CD4-positive, alpha-beta memory T cell (primary cell): ENCODE data around the gene LINGO3. TPM values are rescaled to one million over a fixed set of nuclear protein-coding genes. Genes with fewer than 3 reads are reported as not detected.

Experiments used
- CTCF ChIA-PET: fragments of 350-600 bp; sonication (Branson Sonifier 250); formaldehyde crosslinking; loops from one replicate; lab custom pipeline; 2021; ENCODE audit warnings: inconsistent platforms; ENCODE audit not compliant: partially characterized antibody; lab: Charles Lee
- POLR2A ChIA-PET: fragments of 350-600 bp; sonication (Branson Sonifier 250); formaldehyde crosslinking; loops from one replicate; lab custom pipeline; 2021; ENCODE audit not compliant: partially characterized antibody; lab: Charles Lee
- DNase-seq, 5 donors: peaks; one replicate each; pipeline versions ENCODE4 v3.0.0 to v3.0.0-alpha.2; 2020 to 2022; ENCODE audit warnings: mixed read lengths in 1 of 5
- H3K27ac ChIP-seq: one replicate; pipeline ENCODE4 v1.7.0; 2013; ENCODE audit warnings: low read depth, low read length
- H3K27me3 ChIP-seq: 2 replicates; pipeline ENCODE4 v1.7.0; 2013; ENCODE audit warnings: mild to moderate bottlenecking, low read length, moderate library complexity; ENCODE audit not compliant: insufficient read depth
- H3K36me3 ChIP-seq: 2 replicates; pipeline ENCODE4 v1.7.0; 2013; ENCODE audit warnings: mild to moderate bottlenecking, low read length, moderate library complexity; ENCODE audit not compliant: insufficient read depth
- H3K4me1 ChIP-seq: 2 replicates; pipeline ENCODE4 v1.7.0; 2013; ENCODE audit warnings: mild to moderate bottlenecking, low read length, moderate library complexity; ENCODE audit not compliant: insufficient read depth
- H3K4me3 ChIP-seq, 2 donors: one replicate each; pipeline ENCODE4 v1.7.0; 2013; ENCODE audit warnings: low read length in 2 of 2, mild to moderate bottlenecking in 1 of 2
- H3K9me3 ChIP-seq, 2 donors: one replicate each; pipeline ENCODE4 v1.7.0; 2013; ENCODE audit warnings: low read length in 2 of 2, control low read depth in 1 of 2; ENCODE audit not compliant: control insufficient read depth in 1 of 2
- H3K27ac Mint-ChIP-seq, 7 donors: one replicate each; pipeline ENCODE4 v1.8.0; 2020 to 2021; ENCODE audit warnings: mixed read lengths in 7 of 7, mild to moderate bottlenecking in 6 of 7, inconsistent platforms in 3 of 7, moderate library complexity in 3 of 7
- H3K27me3 Mint-ChIP-seq, 2 donors: one replicate each; pipeline ENCODE4 v1.8.0; 2020 to 2021; ENCODE audit warnings: mixed read lengths in 2 of 2
- H3K36me3 Mint-ChIP-seq, 2 donors: one replicate each; pipeline ENCODE4 v1.8.0; 2020 to 2021; ENCODE audit warnings: mixed read lengths in 2 of 2, inconsistent platforms in 1 of 2, mild to moderate bottlenecking in 1 of 2
- H3K4me1 Mint-ChIP-seq, 4 donors: one replicate each; pipeline ENCODE4 v1.8.0; 2020 to 2021; ENCODE audit warnings: mixed read lengths in 4 of 4, mild to moderate bottlenecking in 1 of 4
- H3K4me3 Mint-ChIP-seq, 8 donors: one replicate each; pipeline ENCODE4 v1.8.0; 2020 to 2021; ENCODE audit warnings: mixed read lengths in 8 of 8, mild to moderate bottlenecking in 7 of 8, moderate library complexity in 6 of 8, inconsistent platforms in 3 of 8
- H3K9me3 Mint-ChIP-seq, 8 donors: one replicate each; pipeline ENCODE4 v1.8.0; 2020 to 2021; ENCODE audit warnings: mixed read lengths in 8 of 8, mild to moderate bottlenecking in 5 of 8, inconsistent platforms in 3 of 8, moderate library complexity in 1 of 8
- intact Hi-C: fragments of 100-400 bp; cut with micrococcal nuclease; formaldehyde crosslinking; loops from one replicate; pipeline ENCODE4 v1.15.1; 2023
- polyA plus RNA-seq, 2 donors: library from polyadenylated mRNA; unstranded; fragments of 300-500 nt; fragmentation: Illumina TruSeq; gene quantifications; one replicate each; pipeline ENCODE4 v1.2.3, GENCODE V29; 2021
- total RNA-seq, 2 experiments: library from RNA; stranded (reverse); gene quantifications; one replicate each; pipeline ENCODE4 v1.2.3, GENCODE V29; 2021

LINGO3 gene
- total and polyA plus RNA-seq, 4 experiments from 2014 or later = 0.46 to 7.1 (median 0.74) TPM

DNA sequence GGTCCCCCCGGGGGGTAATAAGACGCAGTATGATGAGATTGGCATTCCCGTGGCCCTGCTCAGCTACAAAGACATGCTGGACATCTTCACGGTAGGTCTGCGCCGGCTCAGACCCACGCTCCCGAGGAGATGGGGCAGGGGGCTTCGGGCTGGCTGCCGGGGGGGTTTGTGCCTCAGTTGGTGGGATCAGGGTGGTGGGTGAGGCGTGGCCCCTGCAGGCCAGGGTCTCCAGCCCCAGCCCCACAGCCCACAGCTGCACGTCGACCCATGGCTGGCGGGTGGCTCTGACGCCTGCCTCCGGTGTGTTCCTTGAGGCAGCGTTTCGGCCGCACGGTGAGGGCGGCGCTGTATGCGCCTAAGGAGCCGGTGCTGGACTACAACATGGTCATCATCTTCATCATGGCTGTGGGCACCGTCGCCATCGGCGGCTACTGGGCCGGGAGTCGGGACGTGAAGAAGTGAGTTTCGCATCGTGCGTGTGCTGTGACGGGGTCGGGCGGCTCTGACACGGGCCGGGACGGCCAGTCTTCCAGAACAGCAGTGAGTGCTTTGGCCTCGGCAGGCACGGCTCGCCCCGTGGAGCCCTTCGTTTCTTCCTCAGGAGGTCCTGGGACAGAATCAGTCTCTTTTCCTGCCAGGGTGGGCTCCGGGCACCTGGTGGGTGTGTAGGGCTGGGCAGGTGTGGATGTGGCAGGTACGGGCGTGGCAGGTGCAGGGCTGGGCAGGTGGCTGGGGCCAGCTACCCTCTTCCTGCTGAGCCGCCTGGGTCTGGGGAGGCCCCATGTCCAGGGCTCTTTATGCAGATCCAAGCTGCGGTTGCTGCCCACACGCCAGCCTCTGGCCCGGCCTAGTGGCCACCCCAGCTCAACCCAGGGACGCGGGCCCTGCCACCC, 31.0 kb upstream of the LINGO3 start:
- CTCF ChIA-PET = no interaction called here
- no peaks in the 10 kb centered on the region for H3K36me3 ChIP-seq

DNA sequence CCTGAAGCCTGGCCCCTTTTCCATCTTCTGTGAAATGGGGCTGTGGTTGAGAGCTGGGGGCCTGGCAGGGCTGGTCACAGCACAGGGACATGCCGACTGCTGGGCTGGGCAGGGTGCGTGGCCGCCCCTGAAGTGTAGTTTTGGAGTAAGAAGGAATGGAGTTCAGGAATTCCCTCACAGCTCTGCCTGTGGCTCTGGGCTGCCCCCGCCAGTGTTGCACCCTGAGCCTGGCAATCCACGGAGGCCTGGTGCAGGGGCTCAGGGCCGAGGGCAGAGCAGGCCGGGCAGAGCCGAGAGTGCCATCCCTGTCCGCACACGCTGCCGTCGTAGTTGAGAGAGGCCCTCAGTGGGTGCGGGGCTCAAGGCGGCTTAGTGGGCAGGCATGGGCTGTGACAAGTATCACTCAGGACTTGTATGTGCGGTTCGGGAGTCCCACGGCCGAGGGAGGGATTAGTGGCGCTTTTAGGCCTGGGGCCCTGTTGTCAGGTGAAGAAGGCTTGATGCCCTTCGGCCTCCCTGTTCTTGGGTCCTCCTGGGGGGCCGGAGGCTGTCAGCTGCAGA, 30.2 kb upstream of the LINGO3 start:
- ChIA-PET CTCF (no interaction called here), POLR2A (no interaction called here)
- H3K4me1 Mint-ChIP-seq = peaks cover 7 to 13% (median 9%) of the 10 kb centered on the region in 4 donors
- H3K27me3 Mint-ChIP-seq = no peaks in the 10 kb centered on the region
- Histone ChIP-seq H3K27ac (no peak overlapping the region), H3K4me3 (no peak overlapping the region), H3K27me3 (no peaks in the 10 kb centered on the region), H3K4me1 (no peaks in the 10 kb centered on the region), H3K9me3 (no peaks in the 10 kb centered on the region), H3K36me3 (no peaks in the 10 kb centered on the region)
- DNase-seq = peak in 1 of 5 donors; percentile 17
- intact Hi-C loops = no loop called here
- H3K9me3 Mint-ChIP-seq = no peaks in the 10 kb centered on the region
- no peak overlapping the region for H3K27ac Mint-ChIP-seq
- no peak overlapping the region for H3K4me3 Mint-ChIP-seq
- H3K36me3 Mint-ChIP-seq = peaks cover 0 to 8% of the 10 kb centered on the region in 2 donors

More for the DNA sequence above, 31.0 kb upstream of the LINGO3 start:
- no peak overlapping the region for H3K4me3 ChIP-seq
- Mint-ChIP-seq H3K4me1 (peaks cover 7 to 13% (median 9%) of the 10 kb centered on the region in 4 donors), H3K9me3 (no peaks in the 10 kb centered on the region), H3K36me3 (peaks cover 0 to 8% of the 10 kb centered on the region in 2 donors), H3K4me3 (no peak overlapping the region), H3K27ac (no peak overlapping the region), H3K27me3 (no peaks in the 10 kb centered on the region)
- no peaks in the 10 kb centered on the region for H3K4me1 ChIP-seq
- DNase-seq = peak in 1 of 5 donors; percentile 28
- no peaks in the 10 kb centered on the region for H3K27me3 ChIP-seq
- H3K27ac ChIP-seq = no peak overlapping the region
- POLR2A ChIA-PET = no interaction called here
- H3K9me3 ChIP-seq = no peaks in the 10 kb centered on the region
- intact Hi-C loops = no loop called here

DNA sequence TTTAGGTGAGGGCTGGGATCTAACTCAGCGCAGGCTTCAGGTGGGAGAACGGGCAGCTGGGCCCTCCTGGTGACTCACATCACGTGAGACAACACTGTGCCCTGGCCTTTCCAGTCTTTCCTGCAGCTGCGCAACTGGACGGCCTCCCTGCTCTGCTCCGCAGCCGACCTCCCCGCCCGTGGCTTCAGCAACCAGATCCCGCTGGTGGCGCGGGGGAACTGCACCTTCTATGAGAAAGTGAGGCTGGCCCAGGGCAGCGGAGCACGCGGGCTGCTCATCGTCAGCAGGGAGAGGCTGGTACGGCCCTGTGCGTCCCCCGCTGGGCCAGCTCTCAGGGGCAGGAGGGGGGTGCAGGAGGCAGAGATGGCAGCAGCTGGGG, 29.4 kb upstream of the LINGO3 start:
- Mint-ChIP-seq H3K27ac (no peak overlapping the region), H3K4me1 (peaks cover 8 to 16% (median 11%) of the 10 kb centered on the region in 4 donors), H3K9me3 (no peaks in the 10 kb centered on the region), H3K27me3 (no peaks in the 10 kb centered on the region), H3K4me3 (no peak overlapping the region), H3K36me3 (peaks cover 0 to 8% of the 10 kb centered on the region in 2 donors)
- Histone ChIP-seq H3K9me3 (no peaks in the 10 kb centered on the region), H3K36me3 (no peaks in the 10 kb centered on the region), H3K4me1 (peaks cover 2% of the 10 kb centered on the region), H3K27me3 (no peaks in the 10 kb centered on the region), H3K27ac (no peak overlapping the region), H3K4me3 (no peak overlapping the region)
- intact Hi-C loops = no loop called here
- peak in 1 of 5 donors; percentile 35 for DNase-seq
- ChIA-PET CTCF (no interaction called here), POLR2A (no interaction called here)

DNA sequence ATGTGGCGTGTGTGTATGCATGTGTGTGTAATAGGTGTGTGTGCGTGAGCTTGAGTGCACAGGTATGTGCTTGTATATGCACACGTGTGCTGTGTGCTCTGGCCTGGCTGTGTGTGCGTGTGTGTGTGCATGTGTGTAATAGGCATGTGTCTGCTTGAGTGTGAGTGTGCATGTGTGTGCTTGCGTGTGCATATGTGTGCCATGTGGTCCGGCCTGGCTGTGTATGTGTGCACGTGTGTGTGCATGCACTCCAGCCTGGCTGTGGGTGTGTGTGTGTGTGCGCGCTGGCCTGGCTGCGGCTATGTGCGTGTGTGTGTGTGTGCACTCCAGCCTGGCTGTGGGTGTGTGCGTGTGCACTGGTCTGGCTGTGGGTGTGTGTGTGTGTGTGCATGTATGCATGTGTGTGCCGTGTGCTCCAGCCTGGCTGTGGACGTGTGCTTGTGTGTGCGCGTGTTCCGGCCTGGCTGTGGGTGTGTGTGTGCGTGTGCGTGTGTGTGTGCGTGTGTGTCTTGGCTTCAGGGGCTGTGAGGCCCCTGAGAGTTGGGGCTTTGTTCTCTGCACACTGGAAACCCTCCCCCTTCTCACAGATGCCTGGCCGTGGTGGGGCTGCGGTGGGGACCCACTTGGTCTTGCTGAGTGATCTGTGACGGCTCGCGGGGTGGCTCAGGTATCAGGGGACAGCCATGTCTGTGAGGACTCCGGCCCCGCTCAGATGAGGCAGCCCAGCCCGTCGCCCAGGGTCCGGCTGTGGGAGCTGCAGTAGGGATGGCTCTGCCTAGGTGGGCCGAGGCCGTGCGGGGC, 28.8 kb upstream of the LINGO3 start:
- peak in 1 of 5 donors; percentile 39 for DNase-seq
- ChIA-PET CTCF (no interaction called here), POLR2A (no interaction called here)
- no peaks in the 10 kb centered on the region for H3K27me3 ChIP-seq
- H3K9me3 ChIP-seq = no peaks in the 10 kb centered on the region
- intact Hi-C loops = no loop called here
- no peaks in the 10 kb centered on the region for H3K36me3 ChIP-seq
- Mint-ChIP-seq H3K4me3 (no peak overlapping the region), H3K4me1 (peaks cover 10 to 19% (median 13%) of the 10 kb centered on the region in 4 donors), H3K9me3 (no peaks in the 10 kb centered on the region), H3K27me3 (no peaks in the 10 kb centered on the region), H3K36me3 (peaks cover 0 to 8% of the 10 kb centered on the region in 2 donors), H3K27ac (peak overlapping the region in 3 of 7 donors; percentile 33 to 56 (median 51))
- no peak overlapping the region for H3K27ac ChIP-seq
- no peak overlapping the region for H3K4me3 ChIP-seq
- H3K4me1 ChIP-seq = peaks cover 6% of the 10 kb centered on the region

DNA sequence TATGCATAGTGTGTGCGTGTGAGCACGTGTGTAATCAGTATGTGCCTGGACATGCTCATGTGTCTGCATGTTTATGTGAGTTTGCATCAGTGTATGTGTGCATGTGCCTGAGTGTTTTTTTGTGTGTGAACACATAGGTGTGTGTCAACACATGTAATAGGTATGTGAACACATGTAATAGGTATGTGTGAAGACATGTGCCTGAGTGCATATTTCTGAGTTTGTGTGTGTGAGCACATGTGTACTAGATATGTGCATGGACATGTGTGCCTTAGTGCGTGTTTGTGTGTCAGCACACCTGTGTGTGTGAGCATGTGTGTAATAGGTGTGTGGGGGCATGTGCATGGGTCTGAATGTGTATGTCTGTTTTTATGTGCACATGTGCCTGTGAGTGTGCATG, 27.9 kb upstream of the LINGO3 start:
- CTCF ChIA-PET = no interaction called here
- POLR2A ChIA-PET = no interaction called here
- Mint-ChIP-seq H3K27ac (peak overlapping the region in 6 of 7 donors; percentile 49 to 65 (median 56)), H3K4me3 (peak overlapping the region in 1 of 8 donors; percentile 26), H3K9me3 (no peaks in the 10 kb centered on the region), H3K27me3 (no peaks in the 10 kb centered on the region), H3K36me3 (peaks cover 0 to 8% of the 10 kb centered on the region in 2 donors), H3K4me1 (peaks cover 12 to 26% (median 17%) of the 10 kb centered on the region in 4 donors)
- no peak overlapping the region for H3K27ac ChIP-seq
- no peaks in the 10 kb centered on the region for H3K9me3 ChIP-seq
- H3K36me3 ChIP-seq = no peaks in the 10 kb centered on the region
- H3K4me3 ChIP-seq = no peak overlapping the region
- no peaks in the 10 kb centered on the region for H3K27me3 ChIP-seq
- intact Hi-C loops = no loop called here
- DNase-seq = peak in 1 of 5 donors; percentile 35
- peaks cover 9% of the 10 kb centered on the region for H3K4me1 ChIP-seq

DNA sequence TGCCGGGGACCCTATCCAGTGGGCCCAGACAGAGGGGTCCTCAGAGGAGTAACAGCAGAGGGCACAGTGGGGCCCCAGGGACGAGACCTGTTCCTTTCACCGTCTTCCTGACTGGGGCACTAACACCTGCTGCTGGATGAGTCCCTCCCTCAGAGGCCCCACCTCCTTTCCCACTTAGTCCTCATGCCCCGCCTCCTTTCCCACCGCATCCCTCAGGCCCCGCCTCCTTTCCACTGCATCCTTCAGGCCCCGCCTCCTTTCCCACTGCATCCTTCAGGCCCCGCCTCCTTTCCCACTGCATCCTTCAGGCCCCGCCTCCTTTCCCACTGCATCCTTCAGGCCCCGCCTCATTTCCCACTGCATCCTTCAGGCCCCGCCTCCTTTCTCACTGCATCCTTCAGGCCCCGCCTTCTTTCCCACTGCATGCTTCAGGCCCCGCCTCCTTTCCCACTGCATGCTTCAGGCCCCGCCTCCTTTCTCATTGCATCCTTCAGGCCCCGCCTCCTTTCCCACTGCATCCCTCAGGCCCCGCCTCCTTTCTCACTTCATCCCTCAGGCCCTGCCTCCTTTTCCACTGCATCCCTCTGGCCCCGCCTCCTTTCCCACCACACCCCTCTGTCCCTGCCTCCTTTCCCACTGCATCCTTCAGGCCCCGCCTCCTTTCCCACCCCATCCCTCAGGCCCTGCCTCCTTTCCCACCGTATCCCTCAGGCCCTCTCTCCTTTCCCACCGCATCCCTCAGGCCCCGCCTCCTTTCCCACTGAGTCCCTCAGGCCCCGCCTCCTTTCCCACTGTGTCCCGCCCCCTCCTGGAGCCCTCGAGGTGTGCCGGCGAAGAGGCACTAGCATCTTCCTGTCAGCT, 27.3 kb upstream of the LINGO3 start:
- Mint-ChIP-seq H3K4me1 (peaks cover 12 to 31% (median 21%) of the 10 kb centered on the region in 4 donors), H3K36me3 (peaks cover 0 to 8% of the 10 kb centered on the region in 2 donors), H3K27me3 (no peaks in the 10 kb centered on the region), H3K4me3 (peak overlapping the region in 1 of 8 donors; percentile 26), H3K27ac (peak overlapping the region; percentile 2 to 78 (median 56)), H3K9me3 (no peaks in the 10 kb centered on the region)
- POLR2A ChIA-PET = no interaction called here
- CTCF ChIA-PET = no interaction called here
- Histone ChIP-seq H3K9me3 (no peaks in the 10 kb centered on the region), H3K27me3 (no peaks in the 10 kb centered on the region), H3K27ac (no peak overlapping the region), H3K4me1 (peaks cover 14% of the 10 kb centered on the region), H3K4me3 (no peak overlapping the region), H3K36me3 (no peaks in the 10 kb centered on the region)
- intact Hi-C loops = no loop called here
- DNase-seq = peak in 1 of 5 donors; percentile 35
